ENCODE results near the gene HINT3.
"Not testable (repeated sequence)": the region's sequence is repeated elsewhere in the genome, so short reads cannot be mapped to it uniquely, and the experiment has no call there.

Gene HINT3

DNA sequence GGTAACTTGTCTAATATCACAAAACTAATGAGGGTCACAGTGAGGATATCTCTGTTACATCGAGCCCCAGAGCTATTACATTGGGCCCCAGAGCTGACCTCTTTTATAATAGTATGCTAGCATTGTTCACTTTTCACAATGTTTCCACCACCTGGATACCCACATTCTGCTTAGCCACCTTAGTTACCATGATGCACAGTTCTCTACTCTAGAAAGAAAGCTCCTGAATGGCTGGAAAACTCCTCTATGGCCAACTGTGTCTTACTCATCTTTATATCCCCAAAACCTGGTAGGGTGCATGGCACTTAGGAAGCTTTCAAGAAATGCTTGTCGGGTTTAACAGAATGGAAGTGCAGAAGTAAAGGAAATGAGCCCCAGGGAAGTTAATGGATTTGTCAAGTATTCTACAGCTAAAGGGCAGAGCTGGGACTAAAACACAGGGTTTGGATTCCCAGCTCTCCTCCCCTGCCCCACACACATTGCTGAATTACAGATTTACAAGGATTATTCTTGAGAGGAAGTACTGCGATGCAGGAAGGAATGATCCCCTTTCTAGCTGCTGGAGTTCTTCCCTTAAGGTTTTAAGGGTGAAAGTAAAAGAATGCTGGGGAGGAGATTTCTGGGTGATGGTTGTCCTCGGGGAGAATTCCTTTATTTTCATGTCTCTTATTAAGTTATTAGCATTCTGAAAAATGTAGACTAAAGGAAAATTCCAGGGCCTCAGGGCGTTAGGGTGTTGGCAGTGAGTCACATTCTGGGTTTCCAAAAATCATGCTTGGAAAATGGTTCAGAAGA, 16.1 kb upstream of the HINT3 start:
- peak; percentile 23 for DNase-seq

DNA sequence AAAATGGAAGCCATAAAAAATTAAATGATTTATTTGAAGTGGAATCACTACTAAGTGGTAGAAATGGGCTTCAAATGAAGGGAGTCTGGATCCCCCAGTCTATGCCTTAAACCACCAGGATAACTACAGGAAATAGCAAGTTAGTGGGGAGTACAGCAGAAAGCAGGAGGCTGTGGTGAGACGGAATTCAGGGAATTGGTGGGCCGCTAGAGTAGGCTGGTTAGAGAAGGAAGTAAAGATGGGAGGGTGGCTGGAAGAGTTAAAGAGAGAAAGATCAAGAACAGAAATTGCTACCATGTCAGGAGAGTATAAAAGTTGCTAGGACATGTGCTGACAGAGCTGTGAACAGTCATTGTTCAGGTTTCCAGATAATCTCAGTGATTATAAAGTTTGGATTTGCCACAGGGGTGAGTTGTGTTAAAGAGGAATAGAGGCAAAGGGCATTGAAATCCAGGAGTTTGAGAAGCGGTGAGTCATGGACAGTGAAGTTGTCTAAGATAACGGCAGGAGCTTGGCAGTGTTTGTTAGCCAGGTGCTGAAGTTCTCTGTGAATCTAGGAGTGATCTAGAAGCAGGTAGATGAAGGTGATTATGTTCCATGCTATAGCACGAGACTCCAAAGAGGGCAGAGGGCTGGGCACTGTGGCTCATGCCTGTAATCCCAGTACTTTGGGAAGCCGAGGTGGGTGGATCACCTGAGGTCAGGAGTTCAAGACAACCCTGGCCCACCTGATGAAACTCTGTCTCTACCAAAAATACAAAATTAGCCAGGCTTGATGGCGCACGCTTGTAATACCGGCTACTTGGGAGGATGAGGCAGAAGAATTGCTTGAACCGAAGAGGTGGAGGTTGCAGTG, 13.7 kb upstream of the HINT3 start:
- peak; percentile 22 for DNase-seq

DNA sequence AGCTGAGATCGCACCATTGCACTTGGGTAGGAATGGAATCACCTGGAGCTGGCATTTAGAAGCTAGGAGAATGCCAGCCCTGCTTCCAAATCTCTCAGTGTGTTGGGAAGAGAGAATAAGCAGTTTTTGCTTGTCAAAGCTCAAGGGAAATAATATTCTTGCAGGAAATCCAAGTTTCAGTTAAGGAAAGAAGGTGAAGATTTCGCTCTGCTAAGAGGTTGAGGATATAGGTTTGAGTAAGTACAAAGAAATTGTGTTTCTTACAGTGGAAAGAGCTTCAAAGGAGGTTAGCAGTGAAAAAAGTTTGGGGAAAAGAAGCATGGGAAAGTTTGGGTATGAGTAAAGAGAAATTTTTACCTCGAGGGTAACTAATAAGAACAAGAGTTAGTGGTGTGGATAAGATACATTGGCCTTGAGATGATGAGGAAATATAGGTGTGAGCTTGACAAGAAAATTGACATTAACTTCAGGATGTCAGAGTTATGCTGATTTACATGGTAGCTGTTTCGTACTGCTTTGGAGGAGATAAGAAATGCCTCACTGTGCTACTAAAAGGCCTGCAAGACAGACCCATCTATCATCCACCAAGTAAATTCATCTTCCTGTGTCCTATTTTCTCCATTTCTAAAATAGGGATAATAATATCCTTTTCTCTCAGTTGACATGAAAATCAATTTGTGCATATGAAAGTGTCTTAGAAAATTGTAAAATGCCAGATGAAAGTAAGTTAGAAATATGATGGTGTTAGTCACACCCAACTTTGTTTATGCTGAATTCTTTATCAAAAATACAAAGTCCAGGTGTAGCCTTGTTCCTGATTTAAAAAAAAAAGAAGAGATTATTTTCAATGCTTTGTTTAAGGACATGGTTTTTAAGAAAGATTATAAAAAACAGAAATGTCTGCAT, 12.8 kb upstream of the HINT3 start:
- DNase-seq = peak; percentile 60

DNA sequence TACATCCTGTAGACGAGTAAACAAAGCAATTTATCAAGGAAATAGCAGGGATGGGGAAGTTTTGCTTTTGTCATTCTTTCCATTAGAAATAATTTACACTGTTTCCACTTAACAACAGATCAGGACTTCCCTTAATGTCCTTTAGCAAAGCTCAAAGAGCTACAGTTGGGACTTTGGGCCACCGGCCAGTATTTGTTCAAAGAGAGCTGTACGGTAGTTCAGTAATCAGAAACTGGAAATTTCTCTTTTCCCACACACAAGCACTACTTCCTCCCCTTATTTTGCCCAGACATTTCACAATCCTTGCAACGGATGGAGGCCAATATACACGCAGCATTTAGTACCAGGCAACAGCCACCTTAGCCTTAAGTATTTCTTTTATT, 12.1 kb upstream of the HINT3 start:
- peak; percentile 87 for DNase-seq

DNA sequence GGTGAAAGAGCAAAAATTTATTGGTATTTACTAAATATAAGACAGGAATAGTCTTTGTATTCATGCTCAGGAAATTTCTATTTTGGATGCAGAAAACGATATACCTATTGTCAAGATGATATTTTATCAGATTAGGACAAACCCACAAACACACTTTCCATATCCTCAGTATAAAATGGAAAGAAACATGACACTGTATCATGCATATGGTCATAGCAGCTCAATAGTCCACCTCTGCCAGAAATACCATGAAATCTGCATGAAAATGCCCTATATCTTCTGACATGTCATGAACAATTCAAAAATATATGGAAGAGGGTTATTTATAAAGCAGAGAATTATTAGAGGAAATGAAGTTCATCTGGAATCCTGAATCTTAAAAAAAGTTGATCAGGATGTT, 11.7 kb upstream of the HINT3 start:
- peak; percentile 59 for DNase-seq

DNA sequence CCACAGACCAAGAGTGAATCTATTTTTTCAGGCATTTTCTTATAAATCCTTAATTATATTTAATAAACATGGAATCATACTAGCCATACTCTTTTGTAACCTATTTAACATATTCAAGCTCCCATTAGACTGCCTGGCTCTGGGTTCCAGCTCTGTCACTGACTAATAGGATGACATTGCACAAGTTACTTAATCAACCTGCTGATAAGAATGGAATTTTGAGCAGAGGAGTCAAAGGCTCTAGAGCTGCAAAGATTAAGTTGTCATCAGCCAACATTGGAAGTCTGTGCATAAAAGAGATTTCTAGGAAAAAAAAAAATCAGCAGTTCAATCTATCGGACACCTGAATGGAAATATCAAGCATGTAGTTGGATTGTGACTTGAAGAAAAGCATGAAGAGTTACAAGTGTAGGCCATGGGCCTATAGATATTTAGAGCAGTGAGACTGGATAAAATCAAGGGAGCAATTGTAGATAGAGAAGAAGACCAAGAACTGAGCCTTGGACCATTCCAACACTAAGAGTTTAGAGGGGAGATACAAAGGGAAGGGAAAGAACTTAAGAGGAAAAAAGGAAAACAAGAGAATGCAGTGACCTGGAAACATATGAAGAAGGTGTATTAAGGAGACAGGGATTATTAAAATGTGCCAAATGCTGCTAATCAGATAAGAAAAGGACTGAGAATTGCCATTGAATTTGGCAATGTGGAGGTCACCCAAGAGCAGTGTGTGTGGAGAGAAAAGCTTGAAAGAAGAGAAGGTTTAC, 11.0 kb upstream of the HINT3 start:
- DNase-seq = peak; percentile 77

DNA sequence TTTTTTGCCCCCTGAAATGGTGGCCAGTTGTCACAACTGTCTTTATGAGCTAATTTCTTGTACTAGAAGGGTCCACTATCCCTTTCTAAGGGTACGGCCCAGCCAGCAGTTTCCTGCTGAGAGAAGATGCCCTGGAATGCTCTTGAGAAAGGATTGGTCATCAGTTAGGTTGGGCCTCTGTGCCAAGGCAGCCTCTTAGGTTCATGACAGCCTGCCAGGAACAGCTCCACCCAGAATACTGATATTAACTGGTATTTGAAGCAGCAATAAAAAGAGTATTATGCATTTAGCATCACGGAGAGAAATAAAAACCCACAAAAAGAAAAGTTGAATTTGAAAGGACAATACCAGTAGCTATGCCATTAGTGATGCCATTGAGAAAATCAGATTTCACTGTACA, 9.0 kb upstream of the HINT3 start:
- no peak for DNase-seq

DNA sequence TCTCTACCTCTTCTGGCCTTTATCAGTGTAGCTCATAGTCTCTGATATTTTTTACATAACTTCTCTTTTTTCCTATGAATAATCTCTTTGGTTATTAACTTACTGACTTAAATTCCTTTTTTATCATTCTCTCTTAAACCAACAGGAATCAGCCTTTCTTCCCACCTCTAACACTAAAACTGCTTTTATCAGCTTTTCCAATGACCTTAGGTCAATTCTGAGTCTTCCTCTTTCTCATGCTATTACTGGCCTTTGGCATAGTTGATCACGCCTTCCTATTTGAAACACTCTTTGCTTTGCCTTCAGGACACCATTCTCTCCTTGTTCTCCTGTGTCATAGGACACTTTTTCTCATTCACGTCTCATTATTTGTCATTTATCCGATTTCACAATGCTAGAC, 8.1 kb upstream of the HINT3 start:
- DNase-seq = peak; percentile 79

DNA sequence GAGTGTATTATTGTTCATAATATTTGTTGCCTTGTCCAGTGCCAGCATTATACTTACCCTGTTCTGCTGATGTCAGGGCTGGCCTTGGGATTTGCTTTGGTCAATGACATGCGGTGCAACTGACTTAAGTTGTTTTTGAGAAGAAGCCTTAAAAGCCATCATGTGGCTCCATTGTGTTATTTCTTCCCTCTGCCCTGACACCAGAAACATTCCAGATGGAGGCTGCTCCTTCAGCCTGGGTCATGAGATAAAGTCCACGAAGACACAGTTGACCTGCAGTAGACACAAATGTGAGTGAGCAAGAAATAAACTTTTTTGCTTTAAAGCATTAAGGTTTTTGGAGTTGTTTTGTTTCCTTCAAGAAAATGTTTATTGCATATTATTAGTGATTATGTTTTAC, 7.5 kb upstream of the HINT3 start:
- peak; percentile 37 for DNase-seq

DNA sequence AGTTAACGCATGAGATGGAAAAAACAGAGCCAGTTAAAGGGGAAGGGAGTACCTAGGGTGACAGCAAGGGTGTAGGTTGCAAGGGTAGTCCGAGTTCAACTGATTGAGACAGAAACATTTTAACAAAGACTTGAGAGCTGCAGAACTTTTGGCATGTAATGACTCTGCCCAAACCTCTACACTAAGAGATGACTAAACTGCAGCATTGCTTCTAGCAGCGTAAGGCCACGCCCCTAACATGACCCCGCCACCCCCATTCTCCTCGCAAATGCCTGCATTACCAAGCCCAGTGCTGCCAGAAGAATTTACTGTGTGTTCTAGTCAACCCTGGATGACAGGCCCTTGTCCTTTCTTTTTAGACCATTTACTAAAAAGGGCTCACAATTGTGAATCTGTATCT, 6.3 kb upstream of the HINT3 start:
- no peak for DNase-seq

DNA sequence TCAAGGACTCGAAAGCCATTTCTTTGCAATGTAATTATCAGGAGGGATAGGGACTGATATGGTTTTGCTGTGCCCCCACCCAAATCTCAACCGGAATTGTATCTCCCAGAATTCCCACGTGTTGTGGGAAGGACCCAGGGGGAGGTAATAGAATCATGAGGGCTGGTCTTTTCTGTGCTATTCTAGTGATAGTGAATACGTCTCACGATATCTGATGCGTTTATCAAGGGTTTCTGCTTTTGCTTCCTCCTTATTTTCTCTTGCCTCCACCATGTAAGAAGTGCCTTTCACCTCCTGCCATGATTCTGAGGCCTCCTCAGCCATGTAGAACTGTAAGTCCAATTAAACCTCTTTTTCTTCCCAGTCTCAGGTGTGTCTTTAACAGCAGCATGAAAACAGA, 5.9 kb upstream of the HINT3 start:
- not testable (repeated sequence) for DNase-seq

DNA sequence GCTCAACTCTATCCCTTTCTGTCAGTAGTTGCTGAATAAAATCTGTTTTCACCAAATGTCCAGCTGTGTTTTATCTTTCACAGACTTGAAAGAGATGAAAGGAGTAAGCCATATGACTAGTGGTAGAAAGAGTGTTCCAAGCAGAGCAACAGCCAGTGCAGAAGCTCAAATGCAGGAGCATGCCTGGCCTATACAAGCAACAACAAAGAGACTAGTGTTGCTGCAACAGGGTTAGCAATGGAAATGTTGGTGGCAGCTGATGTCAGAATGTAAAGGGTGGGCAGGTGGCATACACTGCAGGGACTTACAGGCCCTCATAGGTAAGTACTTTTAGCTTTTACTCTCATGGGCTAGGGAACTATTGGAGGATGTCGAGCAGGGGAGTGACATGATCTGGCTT, 5.2 kb upstream of the HINT3 start:
- peak; percentile 33 for DNase-seq

DNA sequence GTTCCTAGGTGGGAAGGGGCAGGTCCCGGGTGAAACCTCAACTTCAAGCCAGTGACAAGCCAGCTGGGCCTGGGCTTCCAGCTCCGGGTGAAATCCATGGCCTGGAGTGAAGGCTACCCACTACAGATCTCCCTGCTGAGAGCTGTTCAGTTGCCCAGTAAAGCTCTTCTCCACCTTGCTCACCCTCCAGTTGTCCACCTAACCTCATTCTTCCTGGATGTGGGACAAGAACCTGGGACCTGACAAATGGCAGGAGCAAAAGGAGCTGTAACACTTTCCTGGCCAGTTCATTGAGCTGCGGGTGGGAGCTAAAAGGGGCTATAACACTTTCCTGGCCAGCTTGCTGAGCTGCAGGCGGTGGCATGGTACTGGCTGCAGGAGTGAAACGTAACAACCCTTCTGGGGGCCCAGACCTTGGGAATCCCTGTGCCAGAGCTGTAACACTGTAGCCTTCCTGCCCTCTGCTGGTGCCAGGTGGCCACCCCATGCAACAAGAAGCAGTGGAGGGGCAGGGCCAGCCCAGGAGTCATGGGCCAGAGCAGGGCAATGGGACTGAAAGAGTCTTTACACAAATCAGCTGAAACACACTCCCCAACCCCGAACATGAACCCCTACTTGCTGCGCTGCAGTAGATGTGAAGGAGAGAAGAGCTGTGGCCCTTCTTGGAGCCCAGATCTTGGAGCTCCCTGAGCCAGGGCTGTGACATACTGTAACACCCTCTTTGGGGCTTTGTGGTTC, 3.6 kb upstream of the HINT3 start:
- DNase-seq = peak; percentile 62

DNA sequence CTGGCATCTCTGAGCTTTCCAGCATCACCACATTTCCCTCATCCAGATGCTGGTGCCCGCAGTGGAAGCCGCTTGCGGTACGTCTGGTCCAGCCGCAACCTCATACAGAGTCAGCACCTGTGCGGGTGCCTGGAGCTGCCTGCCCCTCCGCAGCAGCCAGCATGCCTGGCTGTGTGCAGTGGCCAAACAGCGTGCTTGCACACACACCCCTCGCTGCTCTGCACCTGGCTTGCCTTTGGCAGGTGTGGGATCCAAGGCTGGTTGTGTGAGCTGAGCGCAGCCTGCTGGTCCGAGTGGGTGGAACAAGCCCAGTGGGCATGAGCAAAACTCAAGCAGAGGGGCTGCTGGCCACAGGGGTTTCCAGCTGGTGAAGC, 3.1 kb upstream of the HINT3 start:
- no peak for DNase-seq

DNA sequence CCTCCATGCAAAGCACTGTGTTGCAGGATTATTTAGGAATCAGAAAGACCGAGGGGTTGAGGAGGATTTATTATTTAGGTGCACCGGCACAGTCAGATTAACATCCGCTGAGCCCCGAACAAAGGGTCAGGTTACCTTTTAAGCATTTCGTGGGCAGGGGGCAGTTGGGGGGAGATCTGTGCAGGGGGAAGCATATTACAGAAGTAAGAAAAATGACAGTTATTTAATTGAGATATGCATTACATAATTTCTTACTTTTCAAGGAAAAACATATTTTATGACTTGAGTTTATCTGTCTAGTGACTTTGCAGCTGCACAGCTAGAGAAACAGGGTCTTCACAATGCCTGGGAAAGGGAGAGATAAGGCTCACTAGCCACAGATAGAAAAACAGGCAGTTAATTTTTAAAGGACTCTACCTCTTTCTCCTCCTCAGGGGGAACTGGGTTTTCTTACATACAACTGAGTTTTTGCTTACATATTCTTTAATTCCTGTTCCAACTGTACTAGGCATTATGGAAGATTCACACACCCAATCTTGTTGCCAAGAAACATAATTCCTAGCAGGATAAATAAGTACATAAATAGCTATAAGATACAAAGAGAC, 1.7 kb upstream of the HINT3 start:
- DNase-seq = peak; percentile 80

DNA sequence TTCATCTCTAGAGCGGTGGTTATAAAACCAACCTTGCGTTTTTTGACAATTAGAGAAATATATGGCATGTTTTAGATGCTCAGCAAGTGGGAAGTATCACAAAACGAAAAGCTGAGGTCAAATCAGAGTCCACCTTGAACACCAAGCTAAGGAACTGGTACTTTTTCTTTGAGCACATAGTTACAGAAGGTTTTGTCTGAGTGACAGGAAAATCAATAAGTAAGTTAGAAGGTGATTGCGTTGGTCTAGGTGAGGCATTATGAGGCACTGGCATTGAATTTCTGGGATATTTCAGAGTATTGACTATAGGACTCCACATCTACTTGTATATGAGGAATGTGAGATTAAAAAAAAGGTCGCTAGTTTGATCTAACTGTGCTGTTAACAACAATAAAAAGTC, 597 bp upstream of the HINT3 start:
- peak; percentile 59 for DNase-seq

DNA sequence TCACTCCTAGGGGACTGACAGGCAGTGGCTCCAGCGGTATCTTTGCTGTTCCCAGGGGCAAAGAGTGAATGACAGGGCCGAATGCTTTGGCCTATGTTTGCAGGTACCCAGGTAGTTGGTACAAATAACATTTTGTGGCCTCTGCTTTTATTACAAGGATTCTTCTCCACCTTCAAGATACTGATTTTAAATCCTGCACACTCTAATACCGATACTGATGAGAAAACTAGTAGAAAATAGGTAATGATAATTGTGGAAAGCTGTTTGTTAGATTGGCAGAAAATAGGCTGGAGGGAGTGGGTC, 772 bp downstream of the HINT3 start:
- no peak for DNase-seq

DNA sequence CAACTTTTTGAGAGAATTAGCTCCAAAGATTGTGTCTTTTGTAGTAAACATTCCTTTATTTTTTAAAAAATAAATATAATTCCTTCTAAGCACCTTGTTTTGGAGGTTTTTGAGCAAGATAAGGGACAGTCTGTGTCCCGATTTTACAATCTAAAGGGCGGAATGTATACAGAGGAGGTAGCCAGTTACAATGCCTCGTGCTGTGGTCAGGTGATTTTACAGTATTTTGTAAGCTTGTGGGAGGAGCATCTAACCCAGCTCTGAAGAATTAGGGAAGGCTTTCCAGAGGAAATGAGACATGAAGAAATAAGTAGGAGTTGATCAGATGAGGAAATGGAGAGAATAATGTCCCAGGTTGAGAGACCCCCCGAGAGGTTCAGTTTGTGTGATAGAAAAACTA, 1.3 kb downstream of the HINT3 start:
- peak; percentile 85 for DNase-seq

DNA sequence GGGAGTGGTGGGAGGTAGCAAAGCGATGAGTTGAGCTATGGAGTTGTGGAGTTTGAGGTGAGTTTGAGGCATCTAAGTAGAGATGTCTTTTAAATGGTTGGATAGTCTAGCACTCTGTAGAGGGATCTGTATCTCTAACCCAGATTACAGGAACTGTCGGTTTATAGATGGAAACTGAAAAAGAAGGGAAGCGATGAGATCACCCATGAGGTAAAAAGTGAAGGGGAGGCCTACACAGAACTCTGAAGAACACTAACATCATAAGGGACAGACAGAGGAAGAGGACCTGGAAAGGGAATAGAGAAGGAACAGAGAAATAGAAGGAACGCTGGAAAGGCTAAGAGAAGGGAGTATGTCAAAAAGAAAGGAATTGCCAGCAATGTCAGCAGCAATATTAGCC, 2.5 kb downstream of the HINT3 start:
- no peak for DNase-seq

DNA sequence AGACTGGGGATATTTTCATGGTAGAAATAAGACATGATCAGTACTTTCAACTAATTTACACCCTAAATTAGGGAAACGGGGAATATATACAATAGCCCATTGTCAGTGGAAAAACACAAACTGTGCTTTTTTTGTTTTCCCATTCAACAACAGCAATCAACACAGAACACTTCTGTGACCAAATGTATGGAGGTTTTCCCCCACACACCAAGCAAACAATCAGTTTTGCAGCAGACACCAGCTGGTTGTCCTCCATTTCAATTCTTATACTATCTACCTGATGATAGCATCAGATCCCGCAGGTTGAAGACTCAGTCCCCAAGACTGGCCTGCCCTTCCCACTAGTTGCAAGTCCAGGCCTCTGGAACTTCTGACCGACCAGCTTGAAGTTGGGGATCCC, 4.5 kb downstream of the HINT3 start:
- no peak for DNase-seq

DNA sequence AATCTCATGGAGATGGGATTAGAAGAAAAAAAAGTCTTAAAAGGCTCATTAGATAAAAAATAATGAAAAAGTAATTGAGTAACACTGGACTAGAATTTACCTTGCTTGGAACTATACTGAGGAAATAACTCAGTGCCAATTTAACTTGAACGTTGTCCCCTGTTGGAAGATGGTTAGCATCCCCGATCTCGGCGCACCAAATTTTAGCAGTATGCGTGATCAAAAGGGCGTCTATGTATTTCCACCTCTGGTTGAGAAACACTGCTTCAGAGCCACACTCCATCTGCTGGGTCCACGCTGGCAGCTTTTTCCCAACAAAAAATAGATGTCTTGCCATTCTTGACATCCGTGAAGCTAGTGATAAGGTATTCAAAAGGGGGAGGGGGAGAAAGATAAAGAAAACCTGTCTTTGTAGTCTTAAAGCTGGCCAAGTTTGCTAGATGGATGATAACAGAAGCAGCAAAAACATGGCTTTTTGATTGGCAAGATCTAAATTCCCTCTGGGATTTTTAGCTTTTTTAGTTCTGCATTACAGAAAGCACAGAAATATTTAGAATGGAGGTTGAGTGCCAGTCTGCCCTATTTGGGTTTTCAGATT, 6.4 kb downstream of the HINT3 start:
- DNase-seq = peak; percentile 40
